Spleen (tissue), 11 donors: ENCODE results near the gene CCDC92. TPM values are rescaled to one million over a fixed set of nuclear protein-coding genes. Genes with fewer than 3 reads are reported as not detected.

Experiments
- DNase-seq: peaks from one replicate; pipeline ENCODE4 v3.0.0-alpha.2; 2020
- H3K27ac ChIP-seq, 8 donors: fragments of 200-600 bp; sonication (generic) in 7 of 8; 1 replicate in 4 of 8; 2 replicates in 4 of 8; pipeline versions ENCODE4 v1.5.0 to v1.8.0; 2016 to 2021; ENCODE audit warnings: inconsistent platforms in 4 of 8, mild to moderate bottlenecking in 4 of 8, moderate library complexity in 1 of 8
- H3K27me3 ChIP-seq, 7 donors: fragments of 200-600 bp; sonication (generic) in 6 of 7; replicated peaks in 1 of 7; 1 replicate in 4 of 7; 2 replicates in 3 of 7; pipeline versions ENCODE4 v1.5.0 to v1.8.0; 2016 to 2021; ENCODE audit warnings: inconsistent platforms in 3 of 7, mild to moderate bottlenecking in 1 of 7
- H3K36me3 ChIP-seq, 6 donors: fragments of 200-600 bp; sonication (generic) in 5 of 6; 1 replicate in 4 of 6; 2 replicates in 2 of 6; pipeline versions ENCODE4 v1.5.0 to v1.8.0; 2016 to 2021; ENCODE audit warnings: inconsistent platforms in 2 of 6
- H3K4me1 ChIP-seq, 6 donors: fragments of 200-600 bp; sonication (generic) in 5 of 6; 1 replicate in 3 of 6; 2 replicates in 3 of 6; pipeline versions ENCODE4 v1.5.0 to v1.8.0; 2016 to 2021; ENCODE audit warnings: inconsistent platforms in 3 of 6
- H3K4me3 ChIP-seq, 8 donors: fragments of 200-600 bp; sonication (generic) in 7 of 8; 1 replicate in 4 of 8; 2 replicates in 4 of 8; pipeline versions ENCODE4 v1.5.0 to v1.8.0; 2016 to 2021; ENCODE audit warnings: inconsistent platforms in 4 of 8, mild to moderate bottlenecking in 4 of 8, moderate library complexity in 2 of 8
- H3K9me3 ChIP-seq, 8 donors: fragments of 200-600 bp; sonication (generic) in 7 of 8; 1 replicate in 4 of 8; 2 replicates in 4 of 8; pipeline versions ENCODE4 v1.5.0 to v1.8.0; 2016 to 2021; ENCODE audit warnings: inconsistent platforms in 4 of 8
- CTCF ChIP-seq, 11 experiments: fragments of 200-600 bp in 7 of 11; fragments of 450-650 bp in 4 of 11; sonication (generic) in 4 of 11; IDR thresholded peaks in 8 of 11; conservative IDR thresholded peaks in 3 of 11; 1 replicate in 7 of 11; 2 replicates in 4 of 11; pipeline versions ENCODE4 v1.4.0 to v1.8.0; 2016 to 2021; ENCODE audit warnings: antibody characterized with exemption in 11 of 11, inconsistent platforms in 4 of 11, mild to moderate bottlenecking in 1 of 11
- POLR2A ChIP-seq, 3 donors: fragments of 450-650 bp; IDR thresholded peaks; one replicate each; pipeline ENCODE4 v1.5.1; 2017; ENCODE audit warnings: antibody characterized with exemption in 3 of 3, mild to moderate bottlenecking in 1 of 3
- POLR2AphosphoS5 ChIP-seq, 3 donors: sonication (generic); formaldehyde crosslinking; IDR thresholded peaks; one replicate each; pipeline ENCODE4 v1.5.1; 2017; ENCODE audit warnings: antibody characterized with exemption in 3 of 3
- WGBS, 5 donors: extraction: QIAGEN DNeasy Blood & Tissue Kit in 3 of 5; methylation state at CpG; one replicate each; pipeline versions ENCODE4 v1.1.5 to v1.1.7; 2013 to 2018; 5-methylcytosine and 5-hydroxymethylcytosine counted together
- intact Hi-C: fragments of 100-400 bp; cut with DNase I; formaldehyde crosslinking; loops from one replicate; pipeline ENCODE4 v1.15.0; 2023; ENCODE audit warnings: low total_unique reads
- polyA plus RNA-seq, 3 donors: library from polyadenylated mRNA; stranded (reverse); fragments of 200-250 nt; gene quantifications; one replicate each; pipeline ENCODE4 v1.2.1, GENCODE V29; 2013
- total RNA-seq, 7 donors: library from RNA; depleted of rRNA in 3 of 7; stranded (reverse); fragments of >200 nt in 3 of 7; fragmentation: NEBNext Ultra II Directional in 4 of 7; extraction: Animal tissue kit (Norgen Biotek cat#: 25700) in 4 of 7; gene quantifications; one replicate each; pipeline versions ENCODE4 v1.1.0 to v1.2.1, GENCODE V29; 2016 to 2021
- donor health status: healthy with polysubstance abuse.
- donor health status: DM: no; HTN: no; CAD: no; lungs with moderate emphysema.
- donor health status: DM: no; HTN: no; CAD: no.
- donor health status: Bipolar disorder and iron deficiency.
- donor health status: healthy.
- donor health status: DM: no; HTN: no; CAD: no.
- donor health status: DM: yes; HTN: yes; CAD: no.

The CCDC92 gene
- total and polyA plus RNA-seq, 10 donors: 16.0 to 36.7 (median 27.8) TPM

GRCh38 chr12:123967121-123967586 is 5.5 kb downstream of the CCDC92 start:
- peaks cover 0 to 24% (median 12%) of the 10 kb centered on the region in 6 donors for H3K4me1 ChIP-seq
- WGBS, 5 donors: 87 to 93% (median 91%) methylated on average over 8 of the region's 8 CpGs
- no peaks in the 10 kb centered on the region for H3K9me3 ChIP-seq
- intact Hi-C loops: no loop called here
- H3K36me3 ChIP-seq: peaks cover 0 to 9% (median 0%) of the 10 kb centered on the region in 6 donors
- TF ChIP-seq CTCF (IDR thresholded peaks at IDR 0.05 in 8 of 11, conservative IDR thresholded peaks at IDR 0.05 in 3 of 11) (no peak), POLR2A (IDR thresholded peaks at IDR 0.05) (no peak), POLR2AphosphoS5 (IDR thresholded peaks at IDR 0.05) (no peak)
- H3K4me3 ChIP-seq: no peak overlapping the region
- no peak overlapping the region for H3K27ac ChIP-seq
- no peak for DNase-seq
- no peaks in the 10 kb centered on the region for H3K27me3 ChIP-seq

- H3K27ac ChIP-seq: no peak overlapping the region
- 74 to 92% (median 89%) methylated on average over 3 of the region's 3 CpGs for WGBS, 5 donors
- intact Hi-C loops: no loop called here
Observed at GRCh38 chr12:123966596-123966995, 6.0 kb downstream of the CCDC92 start.

DNA sequence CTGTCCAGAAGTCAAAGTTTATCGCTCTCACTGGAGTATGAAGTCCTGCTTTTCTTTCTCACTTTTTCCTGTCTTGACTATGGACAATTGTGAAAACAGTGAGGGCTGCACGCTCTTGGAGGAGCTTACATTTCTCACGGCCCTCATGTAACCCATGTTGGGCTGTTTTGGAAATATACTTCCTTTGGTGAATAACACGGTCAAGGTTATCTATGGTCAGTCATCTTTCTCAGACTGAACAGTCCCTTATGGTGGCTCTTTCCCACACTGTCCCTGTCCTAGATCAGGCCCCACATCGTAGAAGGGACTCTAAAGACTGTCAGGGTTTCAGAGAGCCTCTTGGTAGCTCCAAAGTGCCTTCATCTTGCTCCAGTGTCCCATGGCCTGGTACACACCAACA is 7.2 kb downstream of the CCDC92 start:
- Histone ChIP-seq H3K27ac (no peak overlapping the region), H3K4me1 (peaks cover 0 to 6% (median 0%) of the 10 kb centered on the region in 6 donors), H3K4me3 (no peak overlapping the region), H3K27me3 (no peaks in the 10 kb centered on the region), H3K36me3 (peaks cover 0 to 9% (median 0%) of the 10 kb centered on the region in 6 donors), H3K9me3 (no peaks in the 10 kb centered on the region)
- 55 to 68% (median 61%) methylated on average over 5 of the region's 5 CpGs for WGBS, 5 donors
- no peak for DNase-seq
- no peak for TF ChIP-seq CTCF (IDR thresholded peaks at IDR 0.05 in 8 of 11, conservative IDR thresholded peaks at IDR 0.05 in 3 of 11)
- no peak for TF ChIP-seq POLR2AphosphoS5 (IDR thresholded peaks at IDR 0.05)
- intact Hi-C loops: no loop called here

More at GRCh38 chr12:123966596-123966995, 6.0 kb downstream of the CCDC92 start:
- Histone ChIP-seq H3K4me1 (peaks cover 0 to 18% (median 6%) of the 10 kb centered on the region in 6 donors), H3K4me3 (no peak overlapping the region), H3K9me3 (no peaks in the 10 kb centered on the region), H3K27me3 (no peaks in the 10 kb centered on the region), H3K36me3 (peaks cover 0 to 9% (median 0%) of the 10 kb centered on the region in 6 donors)
- TF ChIP-seq POLR2A (IDR thresholded peaks at IDR 0.05) (no peak), POLR2AphosphoS5 (IDR thresholded peaks at IDR 0.05) (no peak), CTCF (IDR thresholded peaks at IDR 0.05 in 8 of 11, conservative IDR thresholded peaks at IDR 0.05 in 3 of 11) (no peak)
- no peak for DNase-seq

GRCh38 chr12:123963821-123964220 is 8.8 kb downstream of the CCDC92 start:
- no peaks in the 10 kb centered on the region for H3K27me3 ChIP-seq
- peaks cover 0 to 9% (median 0%) of the 10 kb centered on the region in 6 donors for H3K36me3 ChIP-seq
- H3K27ac ChIP-seq: no peak overlapping the region
- TF ChIP-seq POLR2A (IDR thresholded peaks at IDR 0.05) (no peak), POLR2AphosphoS5 (IDR thresholded peaks at IDR 0.05) (no peak), CTCF (IDR thresholded peaks at IDR 0.05 in 8 of 11, conservative IDR thresholded peaks at IDR 0.05 in 3 of 11) (no peak)
- no peak for DNase-seq
- H3K4me3 ChIP-seq: no peak overlapping the region
- intact Hi-C loops: no loop called here
- WGBS, 5 donors: 83 to 95% (median 89%) methylated on average over 4 of the region's 4 CpGs
- H3K4me1 ChIP-seq: no peaks in the 10 kb centered on the region
- no peaks in the 10 kb centered on the region for H3K9me3 ChIP-seq
